ENCODE measurements around the gene CYP19A1.

DNA sequence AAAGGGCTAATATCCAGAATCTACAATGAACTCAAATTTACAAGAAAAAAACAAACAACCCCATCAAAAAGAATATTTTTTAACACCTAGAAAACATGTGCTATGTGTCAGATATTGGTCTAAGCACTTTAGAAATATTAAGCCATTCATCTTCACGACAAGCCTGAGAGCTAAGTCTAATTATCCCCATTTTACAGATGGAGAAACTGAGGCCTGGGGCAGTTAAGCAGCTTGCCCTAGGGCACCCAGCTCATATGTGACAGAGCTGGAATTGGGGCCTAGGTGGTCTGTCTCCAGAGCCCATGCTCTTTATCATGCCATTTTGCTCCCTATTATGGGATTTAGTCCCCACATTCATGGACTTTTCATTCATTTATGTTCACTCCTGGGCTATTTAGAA lies 92.8 kb downstream of the CYP19A1 start:
- TF ChIP-seq CTCF (IDR thresholded peaks at IDR 0.05; ENCODE audit: low read depth, low read length, poor library complexity, severe bottlenecking) (no peak), EZH2phosphoT487 (IDR thresholded peaks at IDR 0.05; ENCODE audit: borderline replicate concordance, low read length) (no peak)
